ENCODE data around the gene CD93.

The CD93 gene

GRCh38 chr20:23078351-23079015, 7.6 kb downstream of the CD93 start:
- H3K9ac ChIP-seq (ENCODE audit: low read length): no peak overlapping the region
- no peak overlapping the region for H3K4me3 ChIP-seq (ENCODE audit: low read length)
- no peaks in the 10 kb centered on the region for H3K36me3 ChIP-seq (ENCODE audit: control insufficient read depth, insufficient read depth, low read length, severe bottlenecking)
- peak; percentile 61 for DNase-seq (ENCODE audit: low read depth)
- no peaks in the 10 kb centered on the region for H3K9me3 ChIP-seq (ENCODE audit: control insufficient read depth, low read length)
- H3K4me1 ChIP-seq (ENCODE audit: control insufficient read depth, insufficient read depth, low read length): peaks cover 12% of the 10 kb centered on the region
- H3K27me3 ChIP-seq (replicated peaks; ENCODE audit: control insufficient read depth, insufficient read depth, low read length): peaks cover 10% of the 10 kb centered on the region

GRCh38 chr20:23077277-23077676, 8.8 kb downstream of the CD93 start:
- Histone ChIP-seq H3K4me1 (ENCODE audit: control insufficient read depth, insufficient read depth, low read length) (peaks cover 12% of the 10 kb centered on the region), H3K27me3 (replicated peaks; ENCODE audit: control insufficient read depth, insufficient read depth, low read length) (peaks cover 10% of the 10 kb centered on the region), H3K9ac (ENCODE audit: low read length) (no peak overlapping the region), H3K4me3 (ENCODE audit: low read length) (no peak overlapping the region), H3K9me3 (ENCODE audit: control insufficient read depth, low read length) (no peaks in the 10 kb centered on the region), H3K36me3 (ENCODE audit: control insufficient read depth, insufficient read depth, low read length, severe bottlenecking) (no peaks in the 10 kb centered on the region)
- no peak for DNase-seq (ENCODE audit: low read depth)

- H3K9ac ChIP-seq (ENCODE audit: low read length): no peak overlapping the region
- DNase-seq (ENCODE audit: low read depth): no peak
- H3K9me3 ChIP-seq (ENCODE audit: control insufficient read depth, low read length): no peaks in the 10 kb centered on the region
These were observed 12.1 kb downstream of the CD93 start for GRCh38 chr20:23074052-23074451.

GRCh38 chr20:23072892-23073586, 13.1 kb downstream of the CD93 start:
- H3K4me3 ChIP-seq (ENCODE audit: low read length): no peak overlapping the region
- DNase-seq (ENCODE audit: low read depth): no peak
- no peak overlapping the region for H3K9ac ChIP-seq (ENCODE audit: low read length)
- peaks cover 2% of the 10 kb centered on the region for H3K4me1 ChIP-seq (ENCODE audit: control insufficient read depth, insufficient read depth, low read length)
- no peaks in the 10 kb centered on the region for H3K27me3 ChIP-seq (replicated peaks; ENCODE audit: control insufficient read depth, insufficient read depth, low read length)
- no peaks in the 10 kb centered on the region for H3K9me3 ChIP-seq (ENCODE audit: control insufficient read depth, low read length)
- H3K36me3 ChIP-seq (ENCODE audit: control insufficient read depth, insufficient read depth, low read length, severe bottlenecking): no peaks in the 10 kb centered on the region

More at GRCh38 chr20:23074052-23074451, 12.1 kb downstream of the CD93 start:
- Histone ChIP-seq H3K4me3 (ENCODE audit: low read length) (no peak overlapping the region), H3K4me1 (ENCODE audit: control insufficient read depth, insufficient read depth, low read length) (peaks cover 12% of the 10 kb centered on the region), H3K27me3 (replicated peaks; ENCODE audit: control insufficient read depth, insufficient read depth, low read length) (no peaks in the 10 kb centered on the region), H3K36me3 (ENCODE audit: control insufficient read depth, insufficient read depth, low read length, severe bottlenecking) (no peaks in the 10 kb centered on the region)

GRCh38 chr20:23071996-23072395, 14.1 kb downstream of the CD93 start:
- H3K9me3 ChIP-seq (ENCODE audit: control insufficient read depth, low read length): no peaks in the 10 kb centered on the region
- DNase-seq (ENCODE audit: low read depth): no peak
- H3K9ac ChIP-seq (ENCODE audit: low read length): no peak overlapping the region
- H3K4me1 ChIP-seq (ENCODE audit: control insufficient read depth, insufficient read depth, low read length): no peaks in the 10 kb centered on the region
- H3K27me3 ChIP-seq (replicated peaks; ENCODE audit: control insufficient read depth, insufficient read depth, low read length): no peaks in the 10 kb centered on the region
- no peak overlapping the region for H3K4me3 ChIP-seq (ENCODE audit: low read length)
- H3K36me3 ChIP-seq (ENCODE audit: control insufficient read depth, insufficient read depth, low read length, severe bottlenecking): no peaks in the 10 kb centered on the region

GRCh38 chr20:23071398-23071797, 14.7 kb downstream of the CD93 start:
- no peaks in the 10 kb centered on the region for H3K4me1 ChIP-seq (ENCODE audit: control insufficient read depth, insufficient read depth, low read length)

GRCh38 chr20:23069108-23069507, 17.0 kb downstream of the CD93 start:
- no peak overlapping the region for H3K4me3 ChIP-seq (ENCODE audit: low read length)
- no peaks in the 10 kb centered on the region for H3K36me3 ChIP-seq (ENCODE audit: control insufficient read depth, insufficient read depth, low read length, severe bottlenecking)
- H3K4me1 ChIP-seq (ENCODE audit: control insufficient read depth, insufficient read depth, low read length): no peaks in the 10 kb centered on the region
- H3K9me3 ChIP-seq (ENCODE audit: control insufficient read depth, low read length): no peaks in the 10 kb centered on the region
- H3K27me3 ChIP-seq (replicated peaks; ENCODE audit: control insufficient read depth, insufficient read depth, low read length): no peaks in the 10 kb centered on the region
- no peak for DNase-seq (ENCODE audit: low read depth)
- no peak overlapping the region for H3K9ac ChIP-seq (ENCODE audit: low read length)

More at GRCh38 chr20:23071398-23071797, 14.7 kb downstream of the CD93 start:
- DNase-seq (ENCODE audit: low read depth): no peak
- H3K36me3 ChIP-seq (ENCODE audit: control insufficient read depth, insufficient read depth, low read length, severe bottlenecking): no peaks in the 10 kb centered on the region
- H3K4me3 ChIP-seq (ENCODE audit: low read length): no peak overlapping the region
- no peak overlapping the region for H3K9ac ChIP-seq (ENCODE audit: low read length)
- no peaks in the 10 kb centered on the region for H3K27me3 ChIP-seq (replicated peaks; ENCODE audit: control insufficient read depth, insufficient read depth, low read length)
- no peaks in the 10 kb centered on the region for H3K9me3 ChIP-seq (ENCODE audit: control insufficient read depth, low read length)

- no peaks in the 10 kb centered on the region for H3K27me3 ChIP-seq (replicated peaks; ENCODE audit: control insufficient read depth, insufficient read depth, low read length)
- no peaks in the 10 kb centered on the region for H3K9me3 ChIP-seq (ENCODE audit: control insufficient read depth, low read length)
- no peaks in the 10 kb centered on the region for H3K36me3 ChIP-seq (ENCODE audit: control insufficient read depth, insufficient read depth, low read length, severe bottlenecking)
- H3K4me1 ChIP-seq (ENCODE audit: control insufficient read depth, insufficient read depth, low read length): no peaks in the 10 kb centered on the region
- no peak overlapping the region for H3K9ac ChIP-seq (ENCODE audit: low read length)
- no peak overlapping the region for H3K4me3 ChIP-seq (ENCODE audit: low read length)
- no peak for DNase-seq (ENCODE audit: low read depth)
These were observed 17.8 kb downstream of the CD93 start for GRCh38 chr20:23068283-23068682.

GRCh38 chr20:23066772-23067171, 19.4 kb downstream of the CD93 start:
- DNase-seq (ENCODE audit: low read depth): no peak
- H3K9me3 ChIP-seq (ENCODE audit: control insufficient read depth, low read length): no peaks in the 10 kb centered on the region
- H3K9ac ChIP-seq (ENCODE audit: low read length): no peak overlapping the region
- H3K4me1 ChIP-seq (ENCODE audit: control insufficient read depth, insufficient read depth, low read length): peaks cover 9% of the 10 kb centered on the region
- H3K4me3 ChIP-seq (ENCODE audit: low read length): no peak overlapping the region
- no peaks in the 10 kb centered on the region for H3K36me3 ChIP-seq (ENCODE audit: control insufficient read depth, insufficient read depth, low read length, severe bottlenecking)
- no peaks in the 10 kb centered on the region for H3K27me3 ChIP-seq (replicated peaks; ENCODE audit: control insufficient read depth, insufficient read depth, low read length)

GRCh38 chr20:23065266-23066201, 20.6 kb downstream of the CD93 start:
- Histone ChIP-seq H3K36me3 (ENCODE audit: control insufficient read depth, insufficient read depth, low read length, severe bottlenecking) (no peaks in the 10 kb centered on the region), H3K4me1 (ENCODE audit: control insufficient read depth, insufficient read depth, low read length) (peaks cover 21% of the 10 kb centered on the region), H3K27me3 (replicated peaks; ENCODE audit: control insufficient read depth, insufficient read depth, low read length) (no peaks in the 10 kb centered on the region), H3K9ac (ENCODE audit: low read length) (no peak overlapping the region), H3K4me3 (ENCODE audit: low read length) (no peak overlapping the region), H3K9me3 (ENCODE audit: control insufficient read depth, low read length) (no peaks in the 10 kb centered on the region)
- DNase-seq (ENCODE audit: low read depth): no peak

GRCh38 chr20:23063581-23063980, 22.5 kb downstream of the CD93 start:
- Histone ChIP-seq H3K4me1 (ENCODE audit: control insufficient read depth, insufficient read depth, low read length) (peaks cover 30% of the 10 kb centered on the region), H3K9ac (ENCODE audit: low read length) (no peak overlapping the region), H3K4me3 (ENCODE audit: low read length) (no peak overlapping the region), H3K27me3 (replicated peaks; ENCODE audit: control insufficient read depth, insufficient read depth, low read length) (no peaks in the 10 kb centered on the region), H3K9me3 (ENCODE audit: control insufficient read depth, low read length) (no peaks in the 10 kb centered on the region), H3K36me3 (ENCODE audit: control insufficient read depth, insufficient read depth, low read length, severe bottlenecking) (no peaks in the 10 kb centered on the region)
- no peak for DNase-seq (ENCODE audit: low read depth)
